Stimulated activated CD8-positive, alpha-beta memory T cell treated with anti-CD3 and anti-CD28 coated beads, Interleukin-15, amount 100 ng/mL, for 48 hours (primary cell): ENCODE measurements around the gene UNC119.

Experiments
- DNase-seq, 2 donors: peaks; one replicate each; pipeline ENCODE4 v3.0.0-alpha.2; 2020; ENCODE audit warnings: low read depth in 2 of 2

UNC119 gene

DNA sequence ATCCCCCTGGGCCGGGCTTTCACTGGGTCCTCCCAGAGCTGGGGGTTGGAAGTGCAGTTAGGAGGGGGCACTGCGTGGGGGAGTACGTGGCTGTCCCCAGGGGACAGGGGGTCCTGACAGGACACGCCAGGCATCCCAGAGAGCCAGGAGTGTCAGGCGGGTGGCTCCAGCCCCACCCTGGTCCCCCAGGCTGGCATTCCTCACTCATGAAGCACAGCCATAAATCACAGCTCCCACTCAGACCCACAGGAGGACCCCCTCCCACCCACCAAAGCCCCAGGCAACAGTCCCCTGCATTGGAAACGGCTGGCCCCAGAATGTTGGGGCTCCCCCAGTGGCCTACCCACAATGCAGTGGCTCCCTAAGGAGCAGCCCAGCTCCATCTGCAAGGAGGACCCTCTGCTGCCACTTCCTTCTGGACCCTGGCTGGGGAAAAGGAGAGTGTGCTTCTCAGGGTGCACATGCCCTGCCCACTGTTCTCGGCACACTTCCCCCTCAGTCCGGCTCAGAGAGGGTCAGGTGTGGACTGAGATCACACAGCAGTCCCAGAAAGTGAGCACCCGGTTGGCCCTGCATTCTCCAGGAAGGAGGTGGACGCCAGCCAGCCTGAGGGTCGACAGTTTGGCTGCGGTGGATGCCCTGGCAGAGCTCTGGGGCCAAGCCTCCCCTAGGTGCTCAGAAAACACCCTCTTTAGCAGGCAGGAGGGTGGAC lies 53.6 kb downstream of the UNC119 start:
- DNase-seq: no peak

DNA sequence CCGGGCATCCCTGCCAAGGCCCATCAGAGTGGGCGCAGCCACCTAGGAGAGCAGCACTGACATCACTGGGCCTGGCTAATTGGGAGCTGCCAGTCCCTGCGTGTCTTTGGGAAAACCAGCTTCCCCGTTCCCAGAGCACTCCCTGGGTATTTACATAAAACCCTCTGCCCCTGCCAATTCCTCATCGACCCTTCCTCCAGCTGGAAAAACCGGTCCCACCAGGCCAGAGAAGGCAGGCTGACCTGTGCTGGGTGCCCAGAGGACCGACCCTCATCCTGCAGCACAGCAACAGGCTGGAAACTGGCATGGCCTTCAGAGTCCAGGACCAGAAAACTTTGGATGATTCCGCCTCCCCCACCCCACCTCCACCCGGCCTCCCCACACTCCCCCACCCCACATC lies 54.5 kb downstream of the UNC119 start:
- DNase-seq: no peak
